ENCODE data around the gene DNAH3.

Gene DNAH3

DNA sequence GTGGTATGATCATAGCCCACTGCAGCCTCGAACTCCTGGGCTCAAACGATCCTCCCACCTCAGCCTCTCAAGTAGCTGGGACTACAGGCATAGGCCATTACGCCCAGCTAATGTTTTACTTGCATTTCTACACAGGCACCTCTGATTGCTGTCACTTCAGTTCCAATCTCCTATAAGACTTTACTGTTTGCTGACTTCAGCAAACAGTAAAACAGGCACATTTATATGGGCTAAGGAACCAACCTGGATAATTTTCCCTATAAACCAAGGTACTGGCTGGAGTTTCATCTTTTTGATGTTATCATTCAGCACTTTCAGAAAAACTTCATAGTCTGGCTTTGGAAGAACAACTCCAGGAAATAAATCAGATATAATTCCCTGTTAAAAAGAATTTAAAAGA, 114.2 kb downstream of the DNAH3 start:
- no peak for TF ChIP-seq REST (IDR thresholded peaks at IDR 0.05; ENCODE audit: insufficient replicate concordance, low read depth)
- TF ChIP-seq POLR2AphosphoS5 (IDR thresholded peaks at IDR 0.05; ENCODE audit: low read depth) = no peak
- no peak for TF ChIP-seq GABPA (IDR thresholded peaks at IDR 0.05; ENCODE audit: low read depth)
- TF ChIP-seq SPI1 (IDR thresholded peaks at IDR 0.05; ENCODE audit: borderline replicate concordance, low read depth) = no peak
- no peak for TF ChIP-seq CTCF (IDR thresholded peaks at IDR 0.05; ENCODE audit: insufficient read depth, low read length)
- no peak overlapping the region for H3K4me3 ChIP-seq (replicated peaks; ENCODE audit: insufficient read depth, low read length)
- no peaks in the 10 kb centered on the region for H3K27me3 ChIP-seq (ENCODE audit: insufficient read depth, poor library complexity, severe bottlenecking)
- no peak for DNase-seq (ENCODE audit: low read depth in 1 of 2, low spot score in 1 of 2)
- no peak overlapping the region for H3K27ac ChIP-seq (replicated peaks)

DNA sequence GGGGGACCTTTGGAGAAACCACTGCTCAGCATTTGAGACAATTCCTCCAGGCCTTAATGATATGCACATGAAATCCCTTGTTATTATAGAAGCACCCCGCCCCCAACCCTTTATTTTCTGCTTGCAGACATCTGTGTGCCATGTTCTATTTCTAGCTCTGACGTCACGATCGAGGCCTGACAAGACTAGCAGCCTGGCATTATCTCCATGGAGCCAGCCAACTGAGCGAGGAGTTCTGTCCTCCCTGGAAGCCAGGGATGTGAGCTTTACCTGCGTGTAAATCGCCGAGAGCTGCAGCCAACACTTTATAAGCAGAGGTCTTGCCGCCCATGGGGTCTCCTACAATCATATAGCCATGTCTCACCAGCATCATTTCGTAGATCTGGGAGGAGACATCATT, 116.9 kb downstream of the DNAH3 start:
- Histone ChIP-seq H3K27ac (replicated peaks) (no peak overlapping the region), H3K27me3 (ENCODE audit: insufficient read depth, poor library complexity, severe bottlenecking) (no peaks in the 10 kb centered on the region), H3K4me3 (replicated peaks; ENCODE audit: insufficient read depth, low read length) (no peak overlapping the region)
- TF ChIP-seq GABPA (IDR thresholded peaks at IDR 0.05; ENCODE audit: low read depth) = no peak
- DNase-seq (ENCODE audit: low read depth in 1 of 2, low spot score in 1 of 2) = no peak

- Histone ChIP-seq H3K27me3 (ENCODE audit: insufficient read depth, poor library complexity, severe bottlenecking) (no peaks in the 10 kb centered on the region), H3K27ac (replicated peaks) (no peak overlapping the region), H3K4me3 (replicated peaks; ENCODE audit: insufficient read depth, low read length) (no peak overlapping the region)
- no peak for DNase-seq (ENCODE audit: low read depth in 1 of 2, low spot score in 1 of 2)
- TF ChIP-seq REST (IDR thresholded peaks at IDR 0.05; ENCODE audit: insufficient replicate concordance, low read depth) (no peak), SPI1 (IDR thresholded peaks at IDR 0.05; ENCODE audit: borderline replicate concordance, low read depth) (no peak), POLR2AphosphoS5 (IDR thresholded peaks at IDR 0.05; ENCODE audit: low read depth) (no peak), CTCF (IDR thresholded peaks at IDR 0.05; ENCODE audit: insufficient read depth, low read length) (no peak), GABPA (IDR thresholded peaks at IDR 0.05; ENCODE audit: low read depth) (no peak)
Observed at GRCh38 chr16:21033264-21033663, 117.4 kb downstream of the DNAH3 start.

DNA sequence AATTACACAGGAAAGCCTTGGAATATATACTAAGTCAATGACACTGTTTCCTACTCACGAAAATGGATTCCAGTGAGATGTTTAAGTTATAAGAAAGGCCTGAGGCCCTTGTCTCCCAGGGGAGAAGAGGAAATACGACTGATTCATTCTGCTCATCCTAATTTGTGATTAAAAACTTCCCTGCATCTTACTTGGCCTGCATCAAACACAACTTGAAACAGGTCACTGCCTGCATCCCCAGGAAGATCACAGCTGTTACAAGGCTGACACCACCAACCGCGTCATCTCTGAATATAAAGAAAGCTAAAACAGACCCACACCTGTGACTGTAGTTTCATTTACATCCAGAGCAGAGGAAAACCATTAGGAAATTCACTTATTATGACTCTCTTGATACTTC, 121.9 kb downstream of the DNAH3 start:
- H3K4me3 ChIP-seq (replicated peaks; ENCODE audit: insufficient read depth, low read length) = no peak overlapping the region

More for the DNA sequence above, 121.9 kb downstream of the DNAH3 start:
- Histone ChIP-seq H3K27ac (replicated peaks) (no peak overlapping the region), H3K27me3 (ENCODE audit: insufficient read depth, poor library complexity, severe bottlenecking) (no peaks in the 10 kb centered on the region)
- DNase-seq (ENCODE audit: low read depth in 1 of 2, low spot score in 1 of 2) = no peak
- TF ChIP-seq GABPA (IDR thresholded peaks at IDR 0.05; ENCODE audit: low read depth) (no peak), POLR2AphosphoS5 (IDR thresholded peaks at IDR 0.05; ENCODE audit: low read depth) (no peak), REST (IDR thresholded peaks at IDR 0.05; ENCODE audit: insufficient replicate concordance, low read depth) (no peak), SPI1 (IDR thresholded peaks at IDR 0.05; ENCODE audit: borderline replicate concordance, low read depth) (no peak)

Measured in HL-60 (cell line).